ENCODE measurements around the gene NDUFAF8.

GRCh38 chr17:81256616-81257015 lies 17.5 kb downstream of the NDUFAF8 start:
- TF ChIP-seq CTCF (IDR thresholded peaks at IDR 0.05) (no peak), POLR2A (IDR thresholded peaks at IDR 0.05) (no peak)
